Caco-2 (cell line): ENCODE data around the gene BABAM2. TPM values are rescaled to one million over a fixed set of nuclear protein-coding genes. Genes with fewer than 3 reads are reported as not detected.
"Not testable (repeated sequence)": the region's sequence is repeated elsewhere in the genome, so short reads cannot be mapped to it uniquely, and the experiment has no call there.

Experiments used
- BruUV-seq: library from RNA; stranded (reverse); fragments of 400-500 nt; replicated peaks from 2 replicates; lab custom pipeline; 2021; lab: Mats Ljungman, UMichigan
- CTCF ChIA-PET: fragments of 300-600 bp; sonication (Branson Sonifier 250); formaldehyde crosslinking; loops from one replicate; lab custom pipeline; 2022; ENCODE audit warnings: antibody characterized with exemption; lab: Charles Lee
- POLR2A ChIA-PET: fragments of 300-600 bp; sonication (Branson Sonifier 250); formaldehyde crosslinking; loops from one replicate; lab custom pipeline; 2022; ENCODE audit warnings: antibody characterized with exemption; lab: Charles Lee
- DNase-seq, 2 experiments: peaks; one replicate each; pipeline versions ENCODE4 v3.0.0 to v3.0.0-alpha.2; 2020 to 2022
- H3K27me3 ChIP-seq: replicated peaks from 2 replicates; pipeline ENCODE4 v1.6.0; 2011; ENCODE audit warnings: low read length; ENCODE audit not compliant: control insufficient read depth, insufficient read depth
- H3K36me3 ChIP-seq: 2 replicates; pipeline ENCODE4 v1.5.1; 2011; ENCODE audit warnings: low read length; ENCODE audit not compliant: control insufficient read depth, insufficient read depth
- H3K4me1 ChIP-seq: fragments of 250-450 bp; sonication (Bioruptor Pico); 2 replicates; pipeline ENCODE4 v1.5.1; 2020; ENCODE audit warnings: mild to moderate bottlenecking
- H3K4me3 ChIP-seq: 2 replicates; pipeline ENCODE4 v1.5.1; 2011; ENCODE audit warnings: low read depth, mild to moderate bottlenecking, control low read depth, low read length
- H3K9me3 ChIP-seq: fragments of 250-450 bp; sonication (Bioruptor Pico); 2 replicates; pipeline ENCODE4 v1.5.1; 2020; ENCODE audit warnings: mild to moderate bottlenecking, moderate library complexity
- H3K27ac Mint-ChIP-seq: one replicate; pipeline ENCODE4 v1.8.0; 2022; ENCODE audit warnings: mixed read lengths; ENCODE audit not compliant: unreplicated experiment
- H3K27me3 Mint-ChIP-seq: one replicate; pipeline ENCODE4 v1.8.0; 2022; ENCODE audit warnings: mixed read lengths; ENCODE audit not compliant: insufficient read depth, unreplicated experiment
- H3K36me3 Mint-ChIP-seq: one replicate; pipeline ENCODE4 v1.8.0; 2022; ENCODE audit warnings: mild to moderate bottlenecking, mixed read lengths; ENCODE audit not compliant: insufficient read depth, unreplicated experiment
- H3K4me1 Mint-ChIP-seq: one replicate; pipeline ENCODE4 v1.8.0; 2022; ENCODE audit warnings: low read depth, mixed read lengths; ENCODE audit not compliant: unreplicated experiment
- H3K4me3 Mint-ChIP-seq: one replicate; pipeline ENCODE4 v1.8.0; 2022; ENCODE audit warnings: mild to moderate bottlenecking, moderate library complexity, mixed read lengths; ENCODE audit not compliant: unreplicated experiment
- H3K9me3 Mint-ChIP-seq: one replicate; pipeline ENCODE4 v1.8.0; 2022; ENCODE audit warnings: mixed read lengths; ENCODE audit not compliant: unreplicated experiment
- CTCF ChIP-seq, 2 experiments: fragments of 200-600 bp in 1 of 2; IDR thresholded peaks; 1 replicate in 1 of 2; 2 replicates in 1 of 2; pipeline versions ENCODE4 v1.5.1 to v1.8.0; 2011 to 2022; ENCODE audit warnings: antibody characterized with exemption in 1 of 2, control low read depth in 1 of 2, inconsistent platforms in 1 of 2, low read depth in 1 of 2, low read length in 1 of 2, mild to moderate bottlenecking in 1 of 2, moderate library complexity in 1 of 2; ENCODE audit not compliant: insufficient read depth in 1 of 2, severe bottlenecking in 1 of 2, unreplicated experiment in 1 of 2
- intact Hi-C: fragments of 100-400 bp; cut with micrococcal nuclease; formaldehyde crosslinking; loops from one replicate; pipeline ENCODE4 v1.10.0; 2022; ENCODE audit not compliant: unreplicated experiment
- total RNA-seq: library from RNA; stranded (reverse); gene quantifications from 2 replicates; pipeline ENCODE4 v1.2.3, GENCODE V29; 2022

The BABAM2 gene
- total RNA-seq, 1 experiment from 2014 or later = 57.3 TPM

GRCh38 chr2:27965841-27966240 lies 75.3 kb downstream of the BABAM2 start:
- H3K4me3 Mint-ChIP-seq = no peak overlapping the region

GRCh38 chr2:27966466-27966865 lies 75.9 kb downstream of the BABAM2 start:
- Mint-ChIP-seq H3K9me3 (peaks cover 34% of the 10 kb centered on the region), H3K27ac (no peak overlapping the region), H3K4me1 (no peaks in the 10 kb centered on the region), H3K36me3 (no peaks in the 10 kb centered on the region), H3K4me3 (no peak overlapping the region), H3K27me3 (no peaks in the 10 kb centered on the region)
- CTCF ChIA-PET = no interaction called here
- DNase-seq = no peak
- Histone ChIP-seq H3K36me3 (no peaks in the 10 kb centered on the region; the same call in 1 of the 2 replicates), H3K9me3 (peaks cover 11% of the 10 kb centered on the region), H3K27me3 (no peaks in the 10 kb centered on the region), H3K4me3 (no peak overlapping the region), H3K4me1 (no peaks in the 10 kb centered on the region)
- intact Hi-C loops = no loop called here
- POLR2A ChIA-PET = no interaction called here
- no TSS peak for BruUV-seq
- TF ChIP-seq CTCF (IDR thresholded peaks at IDR 0.05; ENCODE audit: insufficient read depth in 1 of 2, low read depth in 1 of 2, low read length in 1 of 2, severe bottlenecking in 1 of 2, unreplicated experiment in 1 of 2) = no peak

More at GRCh38 chr2:27965841-27966240, 75.3 kb downstream of the BABAM2 start:
- POLR2A ChIA-PET = no interaction called here
- no peak for TF ChIP-seq CTCF (IDR thresholded peaks at IDR 0.05; ENCODE audit: insufficient read depth in 1 of 2, low read depth in 1 of 2, low read length in 1 of 2, severe bottlenecking in 1 of 2, unreplicated experiment in 1 of 2)
- no TSS peak for BruUV-seq
- no peaks in the 10 kb centered on the region for H3K27me3 Mint-ChIP-seq
- no peaks in the 10 kb centered on the region for H3K36me3 Mint-ChIP-seq
- no peaks in the 10 kb centered on the region for H3K27me3 ChIP-seq
- no peak overlapping the region for H3K4me3 ChIP-seq
- H3K4me1 ChIP-seq = no peaks in the 10 kb centered on the region
- H3K9me3 Mint-ChIP-seq = peaks cover 34% of the 10 kb centered on the region
- no peak overlapping the region for H3K27ac Mint-ChIP-seq
- H3K9me3 ChIP-seq = peaks cover 11% of the 10 kb centered on the region
- H3K4me1 Mint-ChIP-seq = no peaks in the 10 kb centered on the region
- CTCF ChIA-PET = no interaction called here
- H3K36me3 ChIP-seq = no peaks in the 10 kb centered on the region; the same call in 1 of the 2 replicates
- intact Hi-C loops = no loop called here
- DNase-seq = no peak

- no peak for TF ChIP-seq CTCF (IDR thresholded peaks at IDR 0.05; ENCODE audit: insufficient read depth in 1 of 2, low read depth in 1 of 2, low read length in 1 of 2, severe bottlenecking in 1 of 2, unreplicated experiment in 1 of 2)
- CTCF ChIA-PET = no interaction called here
- intact Hi-C loops = no loop called here
- no peaks in the 10 kb centered on the region for H3K27me3 ChIP-seq
- Mint-ChIP-seq H3K4me1 (no peaks in the 10 kb centered on the region), H3K4me3 (no peak overlapping the region), H3K36me3 (no peaks in the 10 kb centered on the region), H3K27me3 (no peaks in the 10 kb centered on the region), H3K27ac (no peak overlapping the region), H3K9me3 (peaks cover 34% of the 10 kb centered on the region)
- H3K4me1 ChIP-seq = no peaks in the 10 kb centered on the region
- peaks cover 11% of the 10 kb centered on the region for H3K9me3 ChIP-seq
- H3K36me3 ChIP-seq = no peaks in the 10 kb centered on the region; the same call in 1 of the 2 replicates
- DNase-seq = no peak
- no TSS peak for BruUV-seq
- H3K4me3 ChIP-seq = no peak overlapping the region
- POLR2A ChIA-PET = no interaction called here
Measured at GRCh38 chr2:27967076-27967475, 76.5 kb downstream of the BABAM2 start.

GRCh38 chr2:27968045-27968444 lies 77.5 kb downstream of the BABAM2 start:
- POLR2A ChIA-PET, H3K36me3 ChIP-seq, DNase-seq, BruUV-seq, H3K4me1 Mint-ChIP-seq, H3K4me3 ChIP-seq, H3K27ac Mint-ChIP-seq, intact Hi-C loops, CTCF ChIA-PET, H3K4me1 ChIP-seq, H3K27me3 Mint-ChIP-seq, H3K27me3 ChIP-seq, H3K4me3 Mint-ChIP-seq, H3K36me3 Mint-ChIP-seq: not testable (repeated sequence)
- H3K9me3 ChIP-seq = peaks cover 11% of the 10 kb centered on the region
- peaks cover 34% of the 10 kb centered on the region for H3K9me3 Mint-ChIP-seq

- H3K36me3 ChIP-seq, H3K27me3 Mint-ChIP-seq, POLR2A ChIA-PET, CTCF ChIA-PET, H3K36me3 Mint-ChIP-seq, BruUV-seq, H3K27me3 ChIP-seq, H3K4me1 Mint-ChIP-seq, DNase-seq, H3K4me1 ChIP-seq, H3K27ac Mint-ChIP-seq, H3K4me3 ChIP-seq, intact Hi-C loops, H3K4me3 Mint-ChIP-seq: not testable (repeated sequence)
- H3K9me3 ChIP-seq = peaks cover 11% of the 10 kb centered on the region
- peaks cover 31% of the 10 kb centered on the region for H3K9me3 Mint-ChIP-seq
Measured at GRCh38 chr2:27968957-27969356, 78.4 kb downstream of the BABAM2 start.
